IMR-90 (cell line): ENCODE measurements around the gene KCNC2. TPM values are rescaled to one million over a fixed set of nuclear protein-coding genes. Genes with fewer than 3 reads are reported as not detected.

Experiments used
- ATAC-seq: fragments of 200-7000 bp; cut with Tn5 transposase; 2 replicates; pipeline ENCODE4 v1.9.1; 2020; ENCODE audit warnings: low read depth, mild to moderate bottlenecking, moderate library complexity
- BruUV-seq: library from RNA; stranded (reverse); fragments of 400-500 nt; replicated peaks from 2 replicates; lab custom pipeline; 2021; lab: Mats Ljungman, UMichigan
- CTCF ChIA-PET: fragments of 300-600 bp; formaldehyde crosslinking; extraction: SDS; loops from one replicate; lab custom pipeline; 2021; ENCODE audit warnings: antibody characterized with exemption; lab: Yijun Ruan, JAX
- POLR2A ChIA-PET: fragments of 300-600 bp; sonication (Branson Sonifier 250); formaldehyde crosslinking; loops from one replicate; lab custom pipeline; 2022; ENCODE audit warnings: antibody characterized with exemption; ENCODE audit not compliant: unreplicated experiment; lab: Charles Lee
- DNase-seq: peaks from one replicate; pipeline ENCODE4 v3.0.0; 2013
- H2AFZ ChIP-seq: replicated peaks from 2 replicates; pipeline ENCODE3; 2013; ENCODE audit warnings: low read length, mild to moderate bottlenecking; ENCODE audit not compliant: poor library complexity
- H2AK5ac ChIP-seq: 2 replicates; pipeline ENCODE4 v1.6.1; 2013; ENCODE audit warnings: low read depth, low read length, inconsistent platforms
- H2AK9ac ChIP-seq: replicated peaks from 2 replicates; pipeline ENCODE3; 2013; ENCODE audit warnings: mild to moderate bottlenecking, low read depth, low read length, moderate library complexity; ENCODE audit not compliant: poor library complexity
- H2BK120ac ChIP-seq: 2 replicates; pipeline ENCODE4 v1.6.1; 2013; ENCODE audit warnings: low read depth, low read length, inconsistent platforms
- H2BK15ac ChIP-seq: 3 replicates; pipeline ENCODE4 v1.6.1; 2013; ENCODE audit warnings: low read depth, low read length, inconsistent platforms
- H2BK20ac ChIP-seq: 2 replicates; pipeline ENCODE4 v1.6.1; 2013; ENCODE audit warnings: low read depth, mild to moderate bottlenecking, inconsistent platforms, low read length, moderate library complexity
- H2BK5ac ChIP-seq: 2 replicates; pipeline ENCODE4 v1.6.1; 2013; ENCODE audit warnings: mild to moderate bottlenecking, low read depth, low read length, inconsistent platforms; ENCODE audit not compliant: poor library complexity, severe bottlenecking
- H3K14ac ChIP-seq: replicated peaks from 2 replicates; pipeline ENCODE4 v1.6.1; 2013; ENCODE audit warnings: low read depth, low read length, inconsistent platforms
- H3K18ac ChIP-seq: 2 replicates; pipeline ENCODE4 v1.6.1; 2013; ENCODE audit warnings: low read depth, low read length, control low read depth
- H3K23ac ChIP-seq: 2 replicates; pipeline ENCODE4 v1.6.1; 2013; ENCODE audit warnings: low read depth, low read length, inconsistent platforms
- H3K27ac ChIP-seq: 2 replicates; pipeline ENCODE4 v1.5.1; 2013; ENCODE audit warnings: mild to moderate bottlenecking, control low read depth, low read length; ENCODE audit not compliant: insufficient read depth
- H3K27me3 ChIP-seq: 2 replicates; pipeline ENCODE4 v1.6.1; 2013; ENCODE audit warnings: low read length; ENCODE audit not compliant: control insufficient read depth, insufficient read depth
- H3K36me3 ChIP-seq: 2 replicates; pipeline ENCODE4 v1.6.1; 2013; ENCODE audit warnings: low read length, mixed read lengths; ENCODE audit not compliant: control insufficient read depth, insufficient read depth
- H3K4ac ChIP-seq: 2 replicates; pipeline ENCODE4 v1.6.1; 2013; ENCODE audit warnings: low read depth, low read length, inconsistent platforms
- H3K4me1 ChIP-seq: 2 replicates; pipeline ENCODE4 v1.6.1; 2013; ENCODE audit warnings: low read length, mixed read lengths; ENCODE audit not compliant: control insufficient read depth, insufficient read depth
- H3K4me2 ChIP-seq: 2 replicates; pipeline ENCODE4 v1.6.1; 2013; ENCODE audit warnings: low read depth, mild to moderate bottlenecking, control low read depth, low read length, moderate library complexity
- H3K4me3 ChIP-seq: 2 replicates; pipeline ENCODE4 v1.5.1; 2013; ENCODE audit warnings: low read depth, mild to moderate bottlenecking, control low read depth, low read length, moderate library complexity; ENCODE audit not compliant: insufficient read depth
- H3K56ac ChIP-seq: 2 replicates; pipeline ENCODE4 v1.6.1; 2013; ENCODE audit warnings: low read length, inconsistent platforms; ENCODE audit not compliant: insufficient read depth; ENCODE audit errors: extremely low read depth
- H3K79me1 ChIP-seq, 2 experiments: 2 replicates each; pipeline ENCODE4 v1.6.1; 2013; ENCODE audit warnings: low read length in 2 of 2, inconsistent platforms in 1 of 2, low read depth in 1 of 2
- H3K9ac ChIP-seq: 2 replicates; pipeline ENCODE4 v1.6.1; 2013; ENCODE audit warnings: low read depth, low read length, control low read depth
- H3K9me1 ChIP-seq: 2 replicates; pipeline ENCODE4 v1.6.1; 2013; ENCODE audit warnings: low read length, inconsistent platforms; ENCODE audit not compliant: insufficient read depth
- H3K9me3 ChIP-seq: 2 replicates; pipeline ENCODE4 v1.6.1; 2013; ENCODE audit warnings: low read length; ENCODE audit not compliant: control insufficient read depth, insufficient read depth
- H4K20me1 ChIP-seq: 2 replicates; pipeline ENCODE4 v1.6.1; 2013; ENCODE audit warnings: low read length, inconsistent platforms; ENCODE audit not compliant: insufficient read depth
- H4K5ac ChIP-seq: 2 replicates; pipeline ENCODE4 v1.6.1; 2013; ENCODE audit warnings: mild to moderate bottlenecking, low read depth, low read length, control low read depth
- H4K8ac ChIP-seq, 2 experiments: 2 replicates each; pipeline ENCODE4 v1.6.1; 2013; ENCODE audit warnings: low read depth in 2 of 2, low read length in 2 of 2, control low read depth in 1 of 2, inconsistent platforms in 1 of 2
- H4K91ac ChIP-seq: 2 replicates; pipeline ENCODE4 v1.6.1; 2013; ENCODE audit warnings: low read depth, low read length, inconsistent platforms; ENCODE audit not compliant: insufficient read depth
- BHLHE40 ChIP-seq: fragments of 150-350 bp; IDR thresholded peaks from 2 replicates; pipeline ENCODE4 v1.6.1; 2016; ENCODE audit warnings: mild to moderate bottlenecking, low read depth, low read length
- CEBPB ChIP-seq: IDR thresholded peaks from 2 replicates; pipeline ENCODE4 v1.6.1; 2012; ENCODE audit warnings: low read depth, low read length, improper control_type of control experiment
- CHD1 ChIP-seq: IDR thresholded peaks from 2 replicates; pipeline ENCODE4 v1.6.1; 2012; ENCODE audit warnings: low read depth, low read length, improper control_type of control experiment
- CTCF ChIP-seq: conservative IDR thresholded peaks from 2 replicates; pipeline ENCODE4 v1.5.1; 2012; ENCODE audit warnings: mild to moderate bottlenecking, low read depth, low read length, improper control_type of control experiment
- FOS ChIP-seq: fragments of 150-350 bp; IDR thresholded peaks from 2 replicates; pipeline ENCODE4 v1.6.1; 2016; ENCODE audit warnings: low read depth, low read length
- MXI1 ChIP-seq: IDR thresholded peaks from 2 replicates; pipeline ENCODE4 v1.6.1; 2012; ENCODE audit warnings: low read depth, mild to moderate bottlenecking, low read length, moderate library complexity, borderline replicate concordance
- NFE2L2 ChIP-seq: fragments of 150-350 bp; IDR thresholded peaks from 2 replicates; pipeline ENCODE4 v1.6.1; 2016; ENCODE audit warnings: low read depth, mild to moderate bottlenecking, low read length
- RAD21 ChIP-seq: IDR thresholded peaks from 2 replicates; pipeline ENCODE4 v1.6.1; 2012; ENCODE audit warnings: low read length, improper control_type of control experiment
- RCOR1 ChIP-seq: IDR thresholded peaks from 2 replicates; pipeline ENCODE4 v1.6.1; 2012; ENCODE audit warnings: mild to moderate bottlenecking, low read length, improper control_type of control experiment; ENCODE audit not compliant: insufficient replicate concordance
- SMC3 ChIP-seq: fragments of 150-350 bp; IDR thresholded peaks from 2 replicates; pipeline ENCODE4 v1.6.1; 2016; ENCODE audit warnings: low read depth, mild to moderate bottlenecking, antibody characterized with exemption, low read length, moderate library complexity
- WGBS, 2 experiments: methylation state at CpG; one replicate each; pipeline versions ENCODE4 v1.1.5 to v1.1.7; 2013; ENCODE audit warnings: missing lambda C conversion rate in 2 of 2; ENCODE audit not compliant: insufficient read length in 1 of 2; ENCODE audit errors: extremely low coverage in 2 of 2; 5-methylcytosine and 5-hydroxymethylcytosine counted together
- dilution Hi-C: fragments of 300-500 bp; cut with HindIII; formaldehyde crosslinking; loops from one replicate; pipeline ENCODE4 v1.14.3; 2018; ENCODE audit warnings: low sequenced_read_pairs; ENCODE audit not compliant: unreplicated experiment
- in situ Hi-C: fragments of 300-500 bp; cut with MboI; formaldehyde crosslinking; loops from 3 replicates; pipeline ENCODE4 v1.14.3; 2019; ENCODE audit warnings: low sequenced_read_pairs, inconsistent platforms, mixed read lengths
- intact Hi-C: fragments of 100-400 bp; cut with micrococcal nuclease; formaldehyde crosslinking; loops from 2 replicates; pipeline ENCODE4 v1.10.0; 2022
- polyA plus RNA-seq, 3 experiments: library from polyadenylated mRNA; depleted of rRNA; stranded (reverse); fragments of >200 nt; gene quantifications; 2 replicates each; pipeline ENCODE4 v1.2.3, GENCODE V29; 2012; ENCODE audit warnings: low replicate concordance in 1 of 3
- total RNA-seq: library from RNA; depleted of rRNA; stranded (reverse); fragments of >200 nt; gene quantifications from 2 replicates; pipeline ENCODE4 v1.2.3, GENCODE V29; 2012

Gene KCNC2
- total and polyA plus RNA-seq, 2 of the 4 experiments (the other 2 are of a cell fraction): not detected

- intact Hi-C loops: loop anchor here (5.0 kb wide), 1 partner anchor 1256 kb away; no protein-coding TSS in a partner anchor
- H2AK5ac ChIP-seq: no peak overlapping the region
- H4K5ac ChIP-seq: no peak overlapping the region
- H3K4me1 ChIP-seq: no peaks in the 10 kb centered on the region
- no peaks in the 10 kb centered on the region for H3K36me3 ChIP-seq
- ATAC-seq: no peak
- H2AFZ ChIP-seq: no peak overlapping the region
- no TSS peak for BruUV-seq
- POLR2A ChIA-PET: no interaction called here
- H3K4me2 ChIP-seq: no peak overlapping the region
- CTCF ChIA-PET: no interaction called here
- H2BK5ac ChIP-seq: no peak overlapping the region
- H3K23ac ChIP-seq: no peak overlapping the region
- H2BK120ac ChIP-seq: no peak overlapping the region
- no peak overlapping the region for H3K27ac ChIP-seq
- H3K4ac ChIP-seq: no peak overlapping the region
- no peak overlapping the region for H3K14ac ChIP-seq
- dilution Hi-C loops: no loop called here
- H3K9ac ChIP-seq: no peak overlapping the region
- no peak overlapping the region for H2BK15ac ChIP-seq
- H4K20me1 ChIP-seq: no peaks in the 10 kb centered on the region
- in situ Hi-C loops: no loop called here
- no peak overlapping the region for H4K8ac ChIP-seq
- H2BK20ac ChIP-seq: no peak overlapping the region
- H4K91ac ChIP-seq: no peak overlapping the region
- H3K18ac ChIP-seq: no peak overlapping the region
- H3K9me1 ChIP-seq: no peaks in the 10 kb centered on the region
- no CpG with 5 or more reads among the region's 4 CpGs for WGBS, 2 experiments
- no peak overlapping the region for H3K4me3 ChIP-seq
- TF ChIP-seq MXI1 (no peak), RAD21 (no peak), CHD1 (no peak), CTCF (no peak), CEBPB (no peak), BHLHE40 (no peak), FOS (no peak), RCOR1 (no peak), NFE2L2 (no peak), SMC3 (no peak)
- DNase-seq: no peak
- no peak overlapping the region for H2AK9ac ChIP-seq
- no peaks in the 10 kb centered on the region for H3K9me3 ChIP-seq
- H3K79me1 ChIP-seq: no peaks in the 10 kb centered on the region
- no peak overlapping the region for H3K56ac ChIP-seq
- peaks cover 2% of the 10 kb centered on the region; the same call in 1 of the 2 replicates for H3K27me3 ChIP-seq
Measured at GRCh38 chr12:75162845-75163244, 46.8 kb downstream of the KCNC2 start.
